Measurements from ENCODE around the gene BUD13.

DNA sequence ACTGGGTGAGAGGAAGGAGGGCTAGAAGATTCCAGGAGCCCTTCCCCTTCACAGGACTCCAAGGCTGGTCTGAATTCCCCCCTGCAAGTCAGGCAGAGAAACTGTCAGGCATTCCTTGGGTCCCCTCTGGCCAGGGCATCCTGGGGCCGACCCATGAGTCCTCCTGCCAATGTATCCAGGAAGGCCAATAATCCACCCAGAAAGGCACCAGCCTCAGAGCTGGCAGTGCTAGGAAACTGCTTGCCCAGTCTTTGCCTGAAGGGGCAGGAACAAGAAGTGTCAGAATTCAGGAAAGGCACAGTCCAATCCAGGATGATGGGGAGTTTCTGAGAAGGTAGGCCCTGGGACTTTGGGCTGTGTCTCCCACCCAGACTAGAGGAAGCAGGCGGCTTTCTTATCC, 41.0 kb downstream of the BUD13 start:
- TF ChIP-seq FOS (IDR thresholded peaks at IDR 0.05; ENCODE audit: low read depth, low read length) (no peak), POLR2A (IDR thresholded peaks at IDR 0.05; ENCODE audit: low read depth, low read length) (no peak), CEBPB (IDR thresholded peaks at IDR 0.05; ENCODE audit: low read depth, low read length) (no peak), MAFK (IDR thresholded peaks at IDR 0.05; ENCODE audit: low read depth, low read length) (no peak), BHLHE40 (IDR thresholded peaks at IDR 0.05; ENCODE audit: low read depth, low read length) (no peak), RFX5 (IDR thresholded peaks at IDR 0.05; ENCODE audit: low read depth, low read length) (no peak), SMC3 (IDR thresholded peaks at IDR 0.05; ENCODE audit: low read depth, low read length) (no peak), RAD21 (IDR thresholded peaks at IDR 0.05; ENCODE audit: low read length) (no peak), MXI1 (IDR thresholded peaks at IDR 0.05; ENCODE audit: borderline replicate concordance, low read depth, low read length) (no peak), CHD1 (IDR thresholded peaks at IDR 0.05; ENCODE audit: low read depth, low read length) (no peak)
- TF ChIP-seq, protein P1, sequence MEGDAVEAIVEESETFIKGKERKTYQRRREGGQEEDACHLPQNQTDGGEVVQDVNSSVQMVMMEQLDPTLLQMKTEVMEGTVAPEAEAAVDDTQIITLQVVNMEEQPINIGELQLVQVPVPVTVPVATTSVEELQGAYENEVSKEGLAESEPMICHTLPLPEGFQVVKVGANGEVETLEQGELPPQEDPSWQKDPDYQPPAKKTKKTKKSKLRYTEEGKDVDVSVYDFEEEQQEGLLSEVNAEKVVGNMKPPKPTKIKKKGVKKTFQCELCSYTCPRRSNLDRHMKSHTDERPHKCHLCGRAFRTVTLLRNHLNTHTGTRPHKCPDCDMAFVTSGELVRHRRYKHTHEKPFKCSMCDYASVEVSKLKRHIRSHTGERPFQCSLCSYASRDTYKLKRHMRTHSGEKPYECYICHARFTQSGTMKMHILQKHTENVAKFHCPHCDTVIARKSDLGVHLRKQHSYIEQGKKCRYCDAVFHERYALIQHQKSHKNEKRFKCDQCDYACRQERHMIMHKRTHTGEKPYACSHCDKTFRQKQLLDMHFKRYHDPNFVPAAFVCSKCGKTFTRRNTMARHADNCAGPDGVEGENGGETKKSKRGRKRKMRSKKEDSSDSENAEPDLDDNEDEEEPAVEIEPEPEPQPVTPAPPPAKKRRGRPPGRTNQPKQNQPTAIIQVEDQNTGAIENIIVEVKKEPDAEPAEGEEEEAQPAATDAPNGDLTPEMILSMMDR (conservative IDR thresholded peaks at IDR 0.05; ENCODE audit: low read depth, low read length): no peak
- TF ChIP-seq, protein P2, sequence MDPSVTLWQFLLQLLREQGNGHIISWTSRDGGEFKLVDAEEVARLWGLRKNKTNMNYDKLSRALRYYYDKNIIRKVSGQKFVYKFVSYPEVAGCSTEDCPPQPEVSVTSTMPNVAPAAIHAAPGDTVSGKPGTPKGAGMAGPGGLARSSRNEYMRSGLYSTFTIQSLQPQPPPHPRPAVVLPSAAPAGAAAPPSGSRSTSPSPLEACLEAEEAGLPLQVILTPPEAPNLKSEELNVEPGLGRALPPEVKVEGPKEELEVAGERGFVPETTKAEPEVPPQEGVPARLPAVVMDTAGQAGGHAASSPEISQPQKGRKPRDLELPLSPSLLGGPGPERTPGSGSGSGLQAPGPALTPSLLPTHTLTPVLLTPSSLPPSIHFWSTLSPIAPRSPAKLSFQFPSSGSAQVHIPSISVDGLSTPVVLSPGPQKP (IDR thresholded peaks at IDR 0.05; ENCODE audit: borderline replicate concordance, low read depth, low read length): no peak

Measured in IMR-90 (cell line).